ENCODE data around the gene GIPR.

Gene GIPR

DNA sequence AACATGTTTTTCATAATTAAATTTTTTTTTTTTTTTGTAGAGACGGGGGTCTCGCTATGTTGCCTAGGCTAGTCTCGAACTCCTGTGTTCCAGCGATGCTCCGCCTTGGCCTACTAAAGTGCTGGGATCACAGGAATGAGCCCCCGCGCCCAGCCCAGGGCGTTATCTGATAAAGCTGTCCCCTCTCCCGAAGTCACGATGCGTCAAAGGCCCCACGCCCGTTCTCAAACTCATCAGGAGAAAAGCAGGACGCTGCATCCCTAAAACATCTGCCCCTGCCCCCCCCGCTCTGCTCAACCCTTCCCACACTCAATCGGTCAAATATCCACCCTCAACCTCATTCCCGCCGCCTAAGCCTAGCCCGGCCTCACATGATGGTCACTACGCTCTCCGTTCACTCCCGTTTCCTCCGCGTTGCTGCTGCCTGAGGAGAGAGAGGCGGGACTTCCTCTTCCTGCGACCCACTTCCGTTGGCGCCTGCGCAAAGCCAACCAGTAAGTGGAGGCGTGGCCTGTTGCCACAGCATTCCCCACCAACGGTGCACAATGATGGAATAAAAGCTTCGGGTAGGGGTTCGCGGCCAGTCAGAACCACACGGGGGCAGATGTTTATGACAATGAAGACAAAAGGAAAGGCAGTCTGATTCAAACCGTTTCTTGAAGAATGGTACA lies 23.6 kb downstream of the GIPR start, which contains the start of gene SNRPD2:
SNRPD2 (minus strand) TSS at position 438 of the 671 bp plus-strand sequence; CDS start at position 373, 65 bp downstream.
- Mint-ChIP-seq H3K27ac (peak within 1 kb of the TSS; percentile 99), H3K4me1 (ENCODE audit: low read depth) (peaks cover 18% of the 10 kb centered on the region), H3K36me3 (ENCODE audit: low read depth) (peaks cover 34% of the 10 kb centered on the region), H3K27me3 (ENCODE audit: low read depth) (no peaks in the 10 kb centered on the region), H3K9me3 (no peaks in the 10 kb centered on the region), H3K4me3 (peak within 1 kb of the TSS; percentile 94)
- peak; percentile 94 for DNase-seq (ENCODE audit: low spot score)

- H3K4me1 Mint-ChIP-seq (ENCODE audit: low read depth): peaks cover 19% of the 10 kb centered on the region
- no peaks in the 10 kb centered on the region for H3K9me3 Mint-ChIP-seq
These were observed 24.4 kb downstream of the GIPR start, which contains the start of gene QPCTL for GRCh38 chr19:45692187-45693105. Gene QPCTL (plus strand): TSS chr19:45692666. CDS start chr19:45692704, 38 bp downstream.

GRCh38 chr19:45693106-45693788 lies 25.2 kb downstream of the GIPR start:
- Mint-ChIP-seq H3K4me3 (peak overlapping the region; percentile 94), H3K27ac (peak overlapping the region; percentile 99), H3K4me1 (ENCODE audit: low read depth) (peaks cover 20% of the 10 kb centered on the region), H3K36me3 (ENCODE audit: low read depth) (peaks cover 28% of the 10 kb centered on the region), H3K9me3 (no peaks in the 10 kb centered on the region), H3K27me3 (ENCODE audit: low read depth) (no peaks in the 10 kb centered on the region)
- peak; percentile 73 for DNase-seq (ENCODE audit: low spot score)

More at GRCh38 chr19:45692187-45693105, 24.4 kb downstream of the GIPR start, which contains the start of gene QPCTL:
- H3K36me3 Mint-ChIP-seq (ENCODE audit: low read depth): peaks cover 29% of the 10 kb centered on the region
- peak within 1 kb of the TSS; percentile 99 for H3K27ac Mint-ChIP-seq
- peak within 1 kb of the TSS; percentile 94 for H3K4me3 Mint-ChIP-seq
- H3K27me3 Mint-ChIP-seq (ENCODE audit: low read depth): no peaks in the 10 kb centered on the region
- peak; percentile 97 for DNase-seq (ENCODE audit: low spot score)

DNA sequence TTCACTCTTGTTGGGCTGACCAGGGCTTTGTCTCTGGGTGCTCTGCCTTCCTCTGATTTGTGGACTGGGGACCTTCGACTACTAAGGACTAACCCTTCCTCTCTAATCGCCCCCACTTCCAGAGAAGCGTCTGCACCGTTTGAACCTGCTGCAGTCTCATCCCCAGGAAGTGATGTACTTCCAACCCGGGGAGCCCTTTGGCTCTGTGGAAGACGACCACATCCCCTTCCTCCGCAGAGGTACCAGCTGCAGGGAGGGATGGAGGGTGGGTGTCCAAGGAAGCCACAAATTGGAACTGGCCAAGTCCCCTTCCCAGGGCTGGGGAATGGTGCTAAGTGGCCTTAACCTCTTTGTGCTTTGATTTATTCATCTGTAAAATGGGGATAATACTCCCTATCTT lies 33.7 kb downstream of the GIPR start:
- H3K4me1 Mint-ChIP-seq (ENCODE audit: low read depth): peaks cover 2% of the 10 kb centered on the region
- H3K27me3 Mint-ChIP-seq (ENCODE audit: low read depth): no peaks in the 10 kb centered on the region
- H3K36me3 Mint-ChIP-seq (ENCODE audit: low read depth): peaks cover 15% of the 10 kb centered on the region
- H3K9me3 Mint-ChIP-seq: no peaks in the 10 kb centered on the region
- H3K27ac Mint-ChIP-seq: no peak overlapping the region
- H3K4me3 Mint-ChIP-seq: no peak overlapping the region
- no peak for DNase-seq (ENCODE audit: low spot score)

DNA sequence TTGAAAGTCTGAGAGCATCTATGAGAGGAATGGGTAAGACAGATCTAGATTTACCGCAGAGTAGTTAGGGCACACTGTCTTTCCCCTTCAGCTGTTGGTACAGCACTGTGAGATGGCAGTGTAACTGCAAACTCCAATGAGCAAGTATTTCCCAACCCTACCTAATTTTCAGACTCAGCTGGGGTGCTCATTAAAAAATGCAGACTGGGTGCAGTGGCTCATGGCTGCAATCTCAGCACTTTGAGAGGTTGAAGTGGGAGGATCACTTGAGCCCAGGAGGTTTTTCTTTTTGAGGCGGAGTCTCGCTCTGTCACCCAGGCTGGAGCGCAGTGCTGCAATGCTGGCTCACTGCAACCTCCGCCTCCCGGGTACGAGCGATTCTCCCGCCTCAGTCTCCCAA lies 37.1 kb downstream of the GIPR start:
- Mint-ChIP-seq H3K9me3 (no peaks in the 10 kb centered on the region), H3K27ac (no peak overlapping the region), H3K4me1 (ENCODE audit: low read depth) (peaks cover 1% of the 10 kb centered on the region), H3K36me3 (ENCODE audit: low read depth) (peaks cover 17% of the 10 kb centered on the region), H3K27me3 (ENCODE audit: low read depth) (no peaks in the 10 kb centered on the region), H3K4me3 (no peak overlapping the region)
- DNase-seq (ENCODE audit: low spot score): no peak

- Mint-ChIP-seq H3K27ac (no peak overlapping the region), H3K36me3 (ENCODE audit: low read depth) (peaks cover 23% of the 10 kb centered on the region), H3K27me3 (ENCODE audit: low read depth) (no peaks in the 10 kb centered on the region), H3K4me1 (ENCODE audit: low read depth) (peaks cover 4% of the 10 kb centered on the region), H3K9me3 (no peaks in the 10 kb centered on the region), H3K4me3 (no peak overlapping the region)
- no peak for DNase-seq (ENCODE audit: low spot score)
These were observed 37.8 kb downstream of the GIPR start for GRCh38 chr19:45705710-45706415.

DNA sequence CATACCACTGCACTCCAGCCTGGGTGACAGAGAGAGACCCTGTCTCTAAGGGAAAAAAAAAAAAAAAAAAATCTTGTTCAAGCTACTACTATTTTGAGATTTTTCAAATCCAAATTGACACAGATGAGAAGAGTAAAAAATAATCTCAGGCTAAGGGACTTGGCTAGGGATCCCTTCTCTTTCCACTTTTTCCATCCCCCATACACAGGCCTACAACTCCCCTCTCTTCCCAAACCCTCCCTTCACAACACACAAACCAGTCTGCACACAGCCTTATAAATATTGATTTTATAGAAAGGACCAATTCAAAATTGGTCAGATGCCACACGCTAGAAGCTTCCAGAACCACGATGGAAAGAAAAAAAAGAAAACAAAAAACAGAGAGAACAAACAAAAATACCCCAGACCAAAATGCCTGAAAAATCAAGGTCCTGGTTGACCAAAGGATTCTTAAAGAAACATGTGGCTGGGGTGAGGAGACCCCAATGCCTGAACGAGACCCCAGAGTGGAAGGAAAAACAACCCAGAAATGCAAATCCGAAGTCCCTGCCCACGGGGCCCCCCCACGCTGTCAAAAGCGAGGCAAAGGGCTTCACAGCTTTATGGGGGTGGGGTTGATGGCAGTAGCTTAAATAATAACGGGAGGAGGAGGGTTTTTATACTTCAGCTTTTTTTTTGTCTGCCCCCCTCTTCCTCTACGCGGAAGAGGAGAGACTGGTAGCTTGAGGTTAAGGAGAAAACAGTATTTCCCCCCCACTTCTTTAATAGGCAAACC lies 42.5 kb downstream of the GIPR start:
- H3K9me3 Mint-ChIP-seq: no peaks in the 10 kb centered on the region
- H3K36me3 Mint-ChIP-seq (ENCODE audit: low read depth): peaks cover 18% of the 10 kb centered on the region
- H3K27me3 Mint-ChIP-seq (ENCODE audit: low read depth): no peaks in the 10 kb centered on the region
- no peak for DNase-seq (ENCODE audit: low spot score)
- no peak overlapping the region for H3K4me3 Mint-ChIP-seq
- peaks cover 9% of the 10 kb centered on the region for H3K4me1 Mint-ChIP-seq (ENCODE audit: low read depth)
- no peak overlapping the region for H3K27ac Mint-ChIP-seq

GRCh38 chr19:45711851-45712698 lies 44.1 kb downstream of the GIPR start:
- no peak for DNase-seq (ENCODE audit: low spot score)
- Mint-ChIP-seq H3K4me1 (ENCODE audit: low read depth) (peaks cover 20% of the 10 kb centered on the region), H3K4me3 (no peak overlapping the region)

DNA sequence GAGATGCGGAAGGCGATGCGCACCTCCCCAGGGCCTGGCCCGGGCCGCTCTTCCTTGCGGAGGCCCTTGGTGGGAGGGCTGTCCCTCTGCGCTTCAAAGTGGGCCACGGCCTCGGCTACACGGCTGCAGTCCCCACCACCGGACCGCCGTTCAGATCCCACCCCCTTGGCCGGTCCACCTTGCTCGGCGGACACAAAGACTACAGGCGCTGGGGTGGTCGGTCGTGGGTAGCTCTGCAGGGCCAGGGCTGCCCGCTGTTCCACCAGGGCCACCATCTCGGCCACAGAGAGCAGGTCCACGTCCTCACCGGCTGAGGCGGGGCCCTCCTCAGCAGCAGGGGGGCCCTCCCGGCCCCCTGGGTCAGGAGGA lies 44.7 kb downstream of the GIPR start:
- H3K4me3 Mint-ChIP-seq: no peak overlapping the region
- no peaks in the 10 kb centered on the region for H3K9me3 Mint-ChIP-seq
- H3K27ac Mint-ChIP-seq: no peak overlapping the region
- H3K36me3 Mint-ChIP-seq (ENCODE audit: low read depth): peaks cover 23% of the 10 kb centered on the region
- no peaks in the 10 kb centered on the region for H3K27me3 Mint-ChIP-seq (ENCODE audit: low read depth)
- no peak for DNase-seq (ENCODE audit: low spot score)
- H3K4me1 Mint-ChIP-seq (ENCODE audit: low read depth): peaks cover 25% of the 10 kb centered on the region

More at GRCh38 chr19:45711851-45712698, 44.1 kb downstream of the GIPR start:
- no peak overlapping the region for H3K27ac Mint-ChIP-seq
- H3K9me3 Mint-ChIP-seq: no peaks in the 10 kb centered on the region
- H3K27me3 Mint-ChIP-seq (ENCODE audit: low read depth): no peaks in the 10 kb centered on the region
- H3K36me3 Mint-ChIP-seq (ENCODE audit: low read depth): peaks cover 21% of the 10 kb centered on the region

GRCh38 chr19:45713141-45713540 lies 45.1 kb downstream of the GIPR start:
- Mint-ChIP-seq H3K9me3 (no peaks in the 10 kb centered on the region), H3K27ac (no peak overlapping the region), H3K4me3 (no peak overlapping the region), H3K36me3 (ENCODE audit: low read depth) (peaks cover 23% of the 10 kb centered on the region), H3K4me1 (ENCODE audit: low read depth) (peaks cover 29% of the 10 kb centered on the region), H3K27me3 (ENCODE audit: low read depth) (no peaks in the 10 kb centered on the region)
- DNase-seq (ENCODE audit: low spot score): no peak

DNA sequence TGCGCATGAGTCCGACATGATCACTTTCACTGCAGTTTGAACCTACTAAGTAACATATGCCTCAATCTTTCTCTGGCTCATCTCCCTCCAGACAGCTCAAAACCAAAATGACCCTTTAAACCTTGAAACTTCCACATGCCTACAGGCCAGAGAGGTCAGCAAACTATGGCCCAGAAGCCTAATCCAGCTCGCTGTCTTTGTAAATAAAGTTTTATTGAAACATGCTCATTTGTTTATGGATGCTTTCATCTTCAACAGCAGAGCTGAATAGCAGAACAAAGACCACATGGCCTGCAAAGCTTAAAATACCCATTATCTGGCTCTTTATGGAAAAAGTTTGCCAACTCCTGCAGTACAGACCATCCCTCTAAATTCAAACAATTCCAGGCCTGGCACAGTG lies 47.1 kb downstream of the GIPR start:
- Mint-ChIP-seq H3K27ac (no peak overlapping the region), H3K4me1 (ENCODE audit: low read depth) (peaks cover 38% of the 10 kb centered on the region), H3K27me3 (ENCODE audit: low read depth) (no peaks in the 10 kb centered on the region), H3K4me3 (peak overlapping the region; percentile 94), H3K36me3 (ENCODE audit: low read depth) (peaks cover 33% of the 10 kb centered on the region), H3K9me3 (no peaks in the 10 kb centered on the region)
- no peak for DNase-seq (ENCODE audit: low spot score)
